BE2C (cell line): ENCODE data around the gene CCDC191.

Source experiments
- DNase-seq: peaks from one replicate; pipeline ENCODE4 v3.0.0-alpha.2; 2020
- H3K27me3 ChIP-seq: fragments of 250-450 bp; sonication (Bioruptor Pico); 2 replicates; pipeline ENCODE4 v1.5.1; 2020; ENCODE audit warnings: mild to moderate bottlenecking
- H3K36me3 ChIP-seq: fragments of 250-450 bp; sonication (Bioruptor Pico); 2 replicates; pipeline ENCODE4 v1.5.1; 2020; ENCODE audit warnings: mild to moderate bottlenecking
- H3K4me1 ChIP-seq: fragments of 250-450 bp; sonication (Bioruptor Pico); 2 replicates; pipeline ENCODE4 v1.5.1; 2020
- H3K4me3 ChIP-seq: 2 replicates; pipeline ENCODE4 v1.5.1; 2011; ENCODE audit warnings: low read depth, low read length
- H3K9me3 ChIP-seq: fragments of 250-450 bp; sonication (Bioruptor Pico); 2 replicates; pipeline ENCODE4 v1.5.1; 2020
- CTCF ChIP-seq: IDR thresholded peaks from 2 replicates; pipeline ENCODE4 v1.5.1; 2012; ENCODE audit warnings: mild to moderate bottlenecking, low read depth, low read length

CCDC191 gene

DNA sequence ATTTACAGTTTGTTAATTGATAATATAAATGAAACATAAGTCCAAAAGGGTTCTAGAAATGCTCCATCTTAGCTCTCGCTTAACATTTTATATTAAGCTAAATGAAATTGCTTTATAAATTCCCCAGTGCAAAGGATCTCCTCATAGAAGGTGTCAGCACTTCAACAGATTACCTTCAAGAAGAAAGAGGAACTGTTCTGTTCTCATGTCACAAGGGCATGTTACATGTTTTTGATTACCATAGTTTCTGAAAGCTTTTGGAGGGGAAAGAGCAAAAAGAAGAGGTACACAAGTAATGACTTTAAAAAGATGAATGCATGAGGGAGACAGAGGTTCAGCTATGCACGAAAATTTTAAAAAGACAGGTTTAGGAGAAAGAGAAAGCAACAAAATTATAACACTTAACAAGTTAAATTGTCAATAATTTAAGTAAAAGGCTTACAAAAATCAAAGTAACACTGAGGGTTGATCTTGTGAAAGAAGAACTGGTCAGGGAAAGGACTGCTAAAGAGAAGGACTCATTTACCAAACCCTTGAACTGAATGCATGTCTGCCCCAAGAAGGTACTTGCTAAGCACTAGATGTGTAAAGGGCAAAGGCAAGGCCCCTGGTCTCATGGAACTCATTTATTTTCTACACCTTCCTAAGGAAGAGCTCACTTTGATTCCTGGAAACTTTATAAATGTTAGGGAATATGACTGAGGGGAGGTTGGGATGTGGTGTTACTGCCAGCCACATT, 45.1 kb downstream of the CCDC191 start:
- no peak for TF ChIP-seq CTCF
- DNase-seq = no peak

DNA sequence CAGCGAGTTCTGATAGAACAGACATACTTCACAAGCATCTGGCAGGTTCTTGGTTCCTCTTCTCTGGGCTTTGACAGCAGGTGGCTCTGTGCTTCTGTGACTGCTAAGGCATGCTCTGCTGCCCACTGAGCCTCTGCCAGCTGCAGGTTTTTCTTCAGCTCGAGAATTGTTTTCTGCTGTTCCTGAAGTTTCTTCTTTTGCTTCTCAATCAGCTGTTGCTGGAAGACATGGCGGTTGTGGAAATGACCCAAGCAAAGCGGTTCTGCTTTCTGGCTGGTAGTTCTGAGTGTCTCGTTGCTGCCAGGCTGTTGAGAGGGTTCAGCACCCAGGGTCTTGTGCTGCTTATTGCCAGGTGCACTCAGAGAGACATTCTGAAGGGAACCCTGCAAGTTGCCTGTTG, 50.8 kb downstream of the CCDC191 start:
- H3K36me3 ChIP-seq = no peaks in the 10 kb centered on the region
- H3K4me1 ChIP-seq = no peaks in the 10 kb centered on the region

More for the DNA sequence above, 45.1 kb downstream of the CCDC191 start:
- Histone ChIP-seq H3K27me3 (peaks cover 5% of the 10 kb centered on the region; the same call in 1 of the 2 replicates), H3K9me3 (no peaks in the 10 kb centered on the region), H3K36me3 (no peaks in the 10 kb centered on the region), H3K4me1 (no peaks in the 10 kb centered on the region), H3K4me3 (no peak overlapping the region)

DNA sequence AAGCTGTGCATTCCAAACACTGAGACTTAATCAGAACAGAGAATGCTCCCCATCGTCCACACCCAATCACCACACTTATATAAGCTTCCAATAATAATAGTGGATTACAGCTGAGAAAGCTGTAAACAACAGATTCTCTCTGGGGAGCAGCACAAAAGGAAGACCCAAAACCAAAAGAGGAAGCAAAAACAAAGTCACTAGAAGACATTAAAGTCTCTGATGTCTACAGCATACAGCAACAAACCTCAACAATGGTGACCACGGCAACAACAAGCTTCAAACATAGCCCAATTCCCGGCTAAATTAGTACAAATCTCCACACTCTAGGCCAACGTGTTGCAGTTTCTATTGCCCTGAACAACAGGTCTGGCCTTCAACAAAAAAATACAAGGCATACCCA, 70.8 kb downstream of the CCDC191 start:
- no peaks in the 10 kb centered on the region for H3K36me3 ChIP-seq
- no peak for DNase-seq
- H3K4me1 ChIP-seq = no peaks in the 10 kb centered on the region
- H3K4me3 ChIP-seq = no peak overlapping the region
- H3K9me3 ChIP-seq = no peaks in the 10 kb centered on the region; the same call in 1 of the 2 replicates
- TF ChIP-seq CTCF = no peak
- H3K27me3 ChIP-seq = peaks cover 6% of the 10 kb centered on the region

More for the DNA sequence above, 50.8 kb downstream of the CCDC191 start:
- TF ChIP-seq CTCF = no peak
- no peak for DNase-seq
- H3K27me3 ChIP-seq = no peaks in the 10 kb centered on the region
- no peaks in the 10 kb centered on the region for H3K9me3 ChIP-seq
- no peak overlapping the region for H3K4me3 ChIP-seq

DNA sequence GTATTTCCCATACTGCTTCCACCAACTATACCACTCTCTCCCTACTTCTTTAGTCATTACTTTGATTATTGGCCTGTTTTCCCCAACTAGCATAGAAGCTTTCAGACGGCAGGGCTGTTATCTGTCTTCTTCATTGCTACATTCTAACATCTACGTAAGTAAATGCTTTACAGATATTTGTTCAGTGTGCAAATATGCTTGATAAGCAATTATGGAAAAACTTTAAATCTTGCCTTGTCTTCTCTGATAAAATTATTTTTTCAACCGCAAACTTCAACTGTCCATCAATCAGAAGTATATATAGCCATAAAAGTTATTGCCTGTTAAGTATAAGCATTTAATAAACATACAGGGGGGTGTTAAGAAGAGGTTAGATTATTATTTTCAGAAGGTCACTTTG, 72.8 kb downstream of the CCDC191 start:
- no peak for TF ChIP-seq CTCF
- DNase-seq = no peak
- no peaks in the 10 kb centered on the region for H3K4me1 ChIP-seq
- peaks cover 10% of the 10 kb centered on the region for H3K27me3 ChIP-seq
- H3K36me3 ChIP-seq = no peaks in the 10 kb centered on the region
- no peaks in the 10 kb centered on the region for H3K9me3 ChIP-seq
- H3K4me3 ChIP-seq = no peak overlapping the region

DNA sequence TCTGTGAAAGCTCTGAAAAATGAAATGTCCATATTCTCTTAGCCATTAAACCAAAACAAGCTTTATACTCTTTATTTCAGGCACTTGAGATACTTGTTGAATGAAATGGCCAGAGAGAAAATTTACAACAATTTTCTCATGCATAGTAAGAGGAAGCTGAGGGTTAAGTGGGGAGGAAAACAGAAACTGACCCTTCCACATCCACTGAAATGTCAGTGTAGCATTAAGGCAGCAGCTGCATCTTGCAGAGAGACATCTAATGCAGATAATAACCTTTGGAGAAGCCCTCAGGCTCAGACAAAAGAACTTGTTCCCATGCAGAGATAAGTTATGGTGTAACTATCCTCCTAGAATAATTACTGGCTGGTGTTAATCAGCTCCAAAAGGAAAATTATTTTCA, 74.5 kb downstream of the CCDC191 start:
- Histone ChIP-seq H3K4me1 (no peaks in the 10 kb centered on the region), H3K9me3 (no peaks in the 10 kb centered on the region), H3K4me3 (no peak overlapping the region), H3K36me3 (no peaks in the 10 kb centered on the region), H3K27me3 (peaks cover 20% of the 10 kb centered on the region)
- TF ChIP-seq CTCF = no peak
- no peak for DNase-seq

DNA sequence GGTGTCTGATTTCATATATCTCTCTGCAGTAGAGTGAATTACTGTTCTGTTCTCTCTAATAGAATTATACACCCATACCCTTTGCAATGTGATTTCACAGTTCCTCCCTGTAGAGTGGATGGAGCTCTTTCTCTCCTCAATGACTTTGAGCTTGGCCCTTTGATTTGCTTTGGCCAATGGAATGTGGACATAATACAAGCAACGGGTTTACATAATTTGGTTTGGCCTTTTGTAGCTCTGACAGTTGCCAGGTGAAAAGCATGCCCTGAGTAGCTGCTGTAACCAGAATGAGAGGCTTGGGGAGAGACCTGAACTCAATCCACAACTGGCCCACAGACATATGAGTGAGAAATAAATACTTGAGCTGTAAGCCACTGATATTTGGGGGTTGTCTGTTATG, 76.4 kb downstream of the CCDC191 start:
- Histone ChIP-seq H3K9me3 (no peaks in the 10 kb centered on the region), H3K36me3 (no peaks in the 10 kb centered on the region), H3K4me1 (no peaks in the 10 kb centered on the region), H3K4me3 (no peak overlapping the region), H3K27me3 (peaks cover 21% of the 10 kb centered on the region)
- TF ChIP-seq CTCF = no peak
- no peak for DNase-seq
